Measurements from ENCODE around the gene ALS2CL. TPM values are rescaled to one million over a fixed set of nuclear protein-coding genes. Genes with fewer than 3 reads are reported as not detected.

The ALS2CL gene
- total and polyA plus RNA-seq, 2 donors (not counting 3 experiments of a cell fraction or from before 2014, with no cell fraction given), result 7.8 to 10.1 TPM

DNA sequence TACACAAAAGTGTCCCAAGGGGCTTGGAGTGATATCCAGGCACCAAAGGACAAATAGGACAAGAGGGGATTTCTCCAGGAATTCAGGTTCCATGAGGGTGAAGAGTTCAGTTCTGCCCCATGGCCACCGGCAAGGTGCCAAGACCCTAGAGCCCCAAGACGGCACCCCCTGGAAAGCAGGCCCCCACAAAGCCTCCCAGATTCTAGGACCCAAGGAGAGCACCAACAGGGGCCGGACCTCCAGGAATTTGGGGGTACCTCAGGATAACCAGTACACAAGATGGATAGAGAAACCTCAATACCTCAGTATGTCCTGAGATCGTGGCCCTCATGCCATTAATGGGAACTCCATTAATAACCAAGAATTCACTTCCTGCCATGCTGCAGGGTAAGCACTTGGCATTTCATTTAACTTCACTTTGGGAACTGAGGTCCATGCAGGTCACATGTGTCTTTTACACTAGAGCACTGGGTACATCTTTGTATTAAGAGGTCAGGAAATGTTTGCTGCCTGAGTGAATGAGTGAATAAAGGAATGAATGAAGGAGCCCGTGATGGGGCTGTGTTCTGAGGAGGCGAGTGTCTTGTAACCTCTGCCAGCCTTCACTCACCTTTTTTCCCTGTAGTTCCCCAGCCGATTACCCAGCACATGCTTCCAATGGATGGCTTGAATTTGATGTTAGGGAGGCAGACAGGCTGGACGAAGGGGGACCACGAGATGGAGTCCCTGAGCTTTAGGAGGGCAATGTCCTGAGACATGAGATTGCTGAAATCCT lies 39.7 kb upstream of the ALS2CL start:
- Histone ChIP-seq H3K9me3 (replicated peaks; ENCODE audit: control insufficient read depth, insufficient read depth, low read length) (no peaks in the 10 kb centered on the region), H4K20me1 (replicated peaks; ENCODE audit: control insufficient read depth, extremely low read depth, insufficient read depth, low read length) (no peaks in the 10 kb centered on the region), H3K27me3 (ENCODE audit: control insufficient read depth in 2 of 2, insufficient read depth in 2 of 2, low read length in 2 of 2) (peaks cover 5 to 11% of the 10 kb centered on the region in 2 experiments), H3K36me3 (ENCODE audit: control insufficient read depth in 2 of 2, extremely low read depth in 1 of 2, insufficient read depth in 2 of 2, low read length in 2 of 2) (no peaks in the 10 kb centered on the region), H3K9ac (replicated peaks; ENCODE audit: extremely low read depth, insufficient read depth, low read length) (no peak overlapping the region), H3K4me1 (ENCODE audit: control insufficient read depth, extremely low read depth, insufficient read depth, low read length) (no peaks in the 10 kb centered on the region), H2AFZ (ENCODE audit: low read depth, low read length) (no peak overlapping the region), H3K4me3 (replicated peaks in 1 of 3; ENCODE audit: insufficient read depth in 1 of 3, low read depth in 1 of 3, low read length in 3 of 3) (no peak overlapping the region), H3K9me1 (replicated peaks; ENCODE audit: control insufficient read depth, extremely low read depth, insufficient read depth, low read length) (no peaks in the 10 kb centered on the region), H3K27ac (ENCODE audit: insufficient read depth, low read depth, low read length) (no peak overlapping the region), H3K4me2 (ENCODE audit: insufficient read depth, low read length) (no peak overlapping the region), H3K79me2 (ENCODE audit: control insufficient read depth, insufficient read depth, low read length) (no peaks in the 10 kb centered on the region)
- no TSS peak for BruUV-seq (replicated peaks)
- dilution Hi-C loops (cut with MboI; ENCODE audit: extremely low pct_ligation_motif_present, low sequenced_read_pairs) (no loop called here), intact Hi-C loops (cut with micrococcal nuclease) (no loop called here)
- FAIRE-seq (no peak), DNase-seq (ENCODE audit: low read depth, low spot score) (no peak)
- no peak for TF ChIP-seq MYC (IDR thresholded peaks at IDR 0.05; ENCODE audit: low read depth, low read length)
- TF ChIP-seq MAX (IDR thresholded peaks at IDR 0.05; ENCODE audit: insufficient read depth, insufficient read length), result no peak
- TF ChIP-seq POLR2A (IDR thresholded peaks at IDR 0.05; ENCODE audit: low read depth, low read length), result no peak
- TF ChIP-seq JUN (IDR thresholded peaks at IDR 0.05; ENCODE audit: borderline replicate concordance, insufficient read depth, insufficient read length, low read depth), result no peak
- TF ChIP-seq, protein P1, sequence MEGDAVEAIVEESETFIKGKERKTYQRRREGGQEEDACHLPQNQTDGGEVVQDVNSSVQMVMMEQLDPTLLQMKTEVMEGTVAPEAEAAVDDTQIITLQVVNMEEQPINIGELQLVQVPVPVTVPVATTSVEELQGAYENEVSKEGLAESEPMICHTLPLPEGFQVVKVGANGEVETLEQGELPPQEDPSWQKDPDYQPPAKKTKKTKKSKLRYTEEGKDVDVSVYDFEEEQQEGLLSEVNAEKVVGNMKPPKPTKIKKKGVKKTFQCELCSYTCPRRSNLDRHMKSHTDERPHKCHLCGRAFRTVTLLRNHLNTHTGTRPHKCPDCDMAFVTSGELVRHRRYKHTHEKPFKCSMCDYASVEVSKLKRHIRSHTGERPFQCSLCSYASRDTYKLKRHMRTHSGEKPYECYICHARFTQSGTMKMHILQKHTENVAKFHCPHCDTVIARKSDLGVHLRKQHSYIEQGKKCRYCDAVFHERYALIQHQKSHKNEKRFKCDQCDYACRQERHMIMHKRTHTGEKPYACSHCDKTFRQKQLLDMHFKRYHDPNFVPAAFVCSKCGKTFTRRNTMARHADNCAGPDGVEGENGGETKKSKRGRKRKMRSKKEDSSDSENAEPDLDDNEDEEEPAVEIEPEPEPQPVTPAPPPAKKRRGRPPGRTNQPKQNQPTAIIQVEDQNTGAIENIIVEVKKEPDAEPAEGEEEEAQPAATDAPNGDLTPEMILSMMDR (IDR thresholded peaks at IDR 0.05; ENCODE audit: extremely low read depth in 1 of 2, insufficient read depth in 1 of 2, low read depth in 1 of 2, low read length in 2 of 2), result no peak
- no peak for TF ChIP-seq EZH2 (IDR thresholded peaks at IDR 0.05; ENCODE audit: borderline replicate concordance, low read depth, low read length, severe bottlenecking)
- CTCF ChIA-PET, result interaction anchor here (0.9 to 1.4 kb wide), 3 partner anchors 161 to 176 kb away, joined by 3 to 4 read pairs (median 4); no protein-coding TSS in a partner anchor
- POLR2A ChIA-PET, result no interaction called here

All from endothelial cell of umbilical vein (primary cell).